K562 (cell line): ENCODE measurements around the gene PDE3A. TPM values are rescaled to one million over a fixed set of nuclear protein-coding genes. Genes with fewer than 3 reads are reported as not detected.

Experiments used
- MCM2 ChIP-seq: fragments of 450-650 bp; IDR thresholded peaks from 2 replicates; pipeline ENCODE4 v1.6.1; 2017; ENCODE audit warnings: low read depth, mild to moderate bottlenecking
- PHB ChIP-seq: fragments of 250-450 bp; sonication (Bioruptor Pico); IDR thresholded peaks from 2 replicates; pipeline ENCODE4 v1.5.0; 2021
- RBM17 ChIP-seq: fragments of 200-400 bp; formaldehyde crosslinking; IDR thresholded peaks from 2 replicates; pipeline ENCODE4 v1.6.1; 2017; ENCODE audit warnings: low read depth, mild to moderate bottlenecking, low read length, borderline replicate concordance
- ZKSCAN3 ChIP-seq: fragments of 250-450 bp; sonication (Bioruptor Pico); IDR thresholded peaks from 2 replicates; pipeline ENCODE4 v1.4.0; 2020
- ZNF224 ChIP-seq: sonication (generic); formaldehyde crosslinking; IDR thresholded peaks from 2 replicates; pipeline ENCODE4 v1.8.0; 2022; ENCODE audit warnings: mild to moderate bottlenecking, missing genetic modification reagents
- ZNF668 ChIP-seq: fragments of 250-450 bp; sonication (Bioruptor Pico); IDR thresholded peaks from 2 replicates; pipeline ENCODE4 v1.8.0; 2022; ENCODE audit warnings: mild to moderate bottlenecking, inconsistent platforms
- ZZZ3 ChIP-seq: fragments of 450-650 bp; IDR thresholded peaks from 2 replicates; pipeline ENCODE4 v1.6.1; 2016; ENCODE audit warnings: antibody characterized with exemption, mild to moderate bottlenecking, moderate library complexity
- polyA plus RNA-seq, 8 experiments: library from polyadenylated mRNA; depleted of rRNA in 4 of 8; stranded (reverse) in 5 of 8; unstranded in 3 of 8; fragments of >200 nt; fragmentation: Nextera tagmentation in 2 of 8; fragmentation: Illumina TruSeq in 1 of 8; extraction: Ambion mirVana in 2 of 8; extraction: Trizol in 1 of 8; gene quantifications; 2 replicates each; pipeline versions ENCODE4 v1.2.1 to v1.2.3, GENCODE V29; 2011 to 2014; ENCODE audit warnings: inconsistent platforms in 1 of 8, missing spikeins in 1 of 8
- total RNA-seq, 7 experiments: library from RNA; depleted of rRNA in 6 of 7; stranded (reverse); fragments of >200 nt in 6 of 7; fragmentation: Illumina TruSeq in 2 of 7; extraction: Trizol in 2 of 7; gene quantifications; 2 replicates each; pipeline versions ENCODE4 v1.2.1 to v1.2.3, GENCODE V29; 2011 to 2021; ENCODE audit warnings: low replicate concordance in 1 of 7
- TF ChIP-seq, protein P1 (sequence below), 3 experiments: fragments of 200-800 bp in 1 of 3; fragments of 250-450 bp in 1 of 3; fragments of 450-650 bp in 1 of 3; sonication (Bioruptor Pico) in 1 of 3; sonication (Bioruptor generic) in 1 of 3; formaldehyde crosslinking in 1 of 3; IDR thresholded peaks; 2 replicates each; pipeline versions ENCODE4 v1.6.1 to v1.8.0; 2016 to 2022; ENCODE audit warnings: mild to moderate bottlenecking in 2 of 3, missing genetic modification characterization in 2 of 3, missing compliant biosample characterization in 1 of 3, moderate library complexity in 1 of 3
- TF ChIP-seq, protein P2 (sequence below): IDR thresholded peaks from 2 replicates; pipeline ENCODE4 v1.6.1; 2011; ENCODE audit warnings: borderline replicate concordance, low read depth, mild to moderate bottlenecking, moderate library complexity, low read length; ENCODE audit not compliant: insufficient read depth, poor library complexity, severe bottlenecking
- TF ChIP-seq, protein P3 (sequence below), 2 experiments: fragments of 450-650 bp in 1 of 2; sonication (generic) in 1 of 2; formaldehyde crosslinking in 1 of 2; IDR thresholded peaks; 2 replicates each; pipeline versions ENCODE4 v1.7.1 to v1.9.0; 2016 to 2022; ENCODE audit warnings: inconsistent platforms in 1 of 2, mild to moderate bottlenecking in 1 of 2, missing genetic modification reagents in 1 of 2

The PDE3A gene
- total and polyA plus RNA-seq, 9 of the 15 experiments (the other 6 are each of a cell fraction or from before 2014, with no cell fraction given) = 0.02 TPM; not detected in 8

DNA sequence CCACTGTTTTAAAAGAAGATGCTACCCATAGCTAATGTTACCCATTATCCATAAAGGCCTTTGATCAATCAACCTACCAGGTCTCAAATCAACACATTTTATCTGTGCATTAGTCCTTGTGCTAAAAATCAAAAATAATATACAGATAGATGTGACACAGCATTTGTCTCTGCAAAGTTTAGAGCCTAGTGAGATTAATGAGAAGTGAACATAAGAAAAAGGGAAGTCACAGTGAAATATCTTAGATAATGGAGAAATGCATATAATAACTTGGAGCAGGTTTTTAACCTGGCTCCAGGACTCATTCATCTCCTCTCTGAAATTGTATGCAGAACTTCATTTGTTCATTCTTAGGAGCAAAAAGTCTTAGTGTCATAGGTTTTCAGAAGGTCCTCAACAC is 7.2 kb downstream of the PDE3A start (continued):
- TF ChIP-seq, protein P1, sequence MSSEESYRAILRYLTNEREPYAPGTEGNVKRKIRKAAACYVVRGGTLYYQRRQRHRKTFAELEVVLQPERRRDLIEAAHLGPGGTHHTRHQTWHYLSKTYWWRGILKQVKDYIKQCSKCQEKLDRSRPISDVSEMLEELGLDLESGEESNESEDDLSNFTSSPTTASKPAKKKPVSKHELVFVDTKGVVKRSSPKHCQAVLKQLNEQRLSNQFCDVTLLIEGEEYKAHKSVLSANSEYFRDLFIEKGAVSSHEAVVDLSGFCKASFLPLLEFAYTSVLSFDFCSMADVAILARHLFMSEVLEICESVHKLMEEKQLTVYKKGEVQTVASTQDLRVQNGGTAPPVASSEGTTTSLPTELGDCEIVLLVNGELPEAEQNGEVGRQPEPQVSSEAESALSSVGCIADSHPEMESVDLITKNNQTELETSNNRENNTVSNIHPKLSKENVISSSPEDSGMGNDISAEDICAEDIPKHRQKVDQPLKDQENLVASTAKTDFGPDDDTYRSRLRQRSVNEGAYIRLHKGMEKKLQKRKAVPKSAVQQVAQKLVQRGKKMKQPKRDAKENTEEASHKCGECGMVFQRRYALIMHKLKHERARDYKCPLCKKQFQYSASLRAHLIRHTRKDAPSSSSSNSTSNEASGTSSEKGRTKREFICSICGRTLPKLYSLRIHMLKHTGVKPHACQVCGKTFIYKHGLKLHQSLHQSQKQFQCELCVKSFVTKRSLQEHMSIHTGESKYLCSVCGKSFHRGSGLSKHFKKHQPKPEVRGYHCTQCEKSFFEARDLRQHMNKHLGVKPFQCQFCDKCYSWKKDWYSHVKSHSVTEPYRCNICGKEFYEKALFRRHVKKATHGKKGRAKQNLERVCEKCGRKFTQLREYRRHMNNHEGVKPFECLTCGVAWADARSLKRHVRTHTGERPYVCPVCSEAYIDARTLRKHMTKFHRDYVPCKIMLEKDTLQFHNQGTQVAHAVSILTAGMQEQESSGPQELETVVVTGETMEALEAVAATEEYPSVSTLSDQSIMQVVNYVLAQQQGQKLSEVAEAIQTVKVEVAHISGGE (CRISPR knock-in tag; IDR thresholded peaks at IDR 0.05) = no peak
- no peak for TF ChIP-seq PHB (CRISPR knock-in tag)
- TF ChIP-seq, protein P2, sequence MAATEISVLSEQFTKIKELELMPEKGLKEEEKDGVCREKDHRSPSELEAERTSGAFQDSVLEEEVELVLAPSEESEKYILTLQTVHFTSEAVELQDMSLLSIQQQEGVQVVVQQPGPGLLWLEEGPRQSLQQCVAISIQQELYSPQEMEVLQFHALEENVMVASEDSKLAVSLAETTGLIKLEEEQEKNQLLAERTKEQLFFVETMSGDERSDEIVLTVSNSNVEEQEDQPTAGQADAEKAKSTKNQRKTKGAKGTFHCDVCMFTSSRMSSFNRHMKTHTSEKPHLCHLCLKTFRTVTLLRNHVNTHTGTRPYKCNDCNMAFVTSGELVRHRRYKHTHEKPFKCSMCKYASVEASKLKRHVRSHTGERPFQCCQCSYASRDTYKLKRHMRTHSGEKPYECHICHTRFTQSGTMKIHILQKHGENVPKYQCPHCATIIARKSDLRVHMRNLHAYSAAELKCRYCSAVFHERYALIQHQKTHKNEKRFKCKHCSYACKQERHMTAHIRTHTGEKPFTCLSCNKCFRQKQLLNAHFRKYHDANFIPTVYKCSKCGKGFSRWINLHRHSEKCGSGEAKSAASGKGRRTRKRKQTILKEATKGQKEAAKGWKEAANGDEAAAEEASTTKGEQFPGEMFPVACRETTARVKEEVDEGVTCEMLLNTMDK = no peak
- TF ChIP-seq MCM2 = no peak
- no peak for TF ChIP-seq ZNF224 (CRISPR knock-in tag)
- no peak for TF ChIP-seq ZNF668 (CRISPR knock-in tag)
- no peak for TF ChIP-seq ZZZ3
- TF ChIP-seq, protein P3, sequence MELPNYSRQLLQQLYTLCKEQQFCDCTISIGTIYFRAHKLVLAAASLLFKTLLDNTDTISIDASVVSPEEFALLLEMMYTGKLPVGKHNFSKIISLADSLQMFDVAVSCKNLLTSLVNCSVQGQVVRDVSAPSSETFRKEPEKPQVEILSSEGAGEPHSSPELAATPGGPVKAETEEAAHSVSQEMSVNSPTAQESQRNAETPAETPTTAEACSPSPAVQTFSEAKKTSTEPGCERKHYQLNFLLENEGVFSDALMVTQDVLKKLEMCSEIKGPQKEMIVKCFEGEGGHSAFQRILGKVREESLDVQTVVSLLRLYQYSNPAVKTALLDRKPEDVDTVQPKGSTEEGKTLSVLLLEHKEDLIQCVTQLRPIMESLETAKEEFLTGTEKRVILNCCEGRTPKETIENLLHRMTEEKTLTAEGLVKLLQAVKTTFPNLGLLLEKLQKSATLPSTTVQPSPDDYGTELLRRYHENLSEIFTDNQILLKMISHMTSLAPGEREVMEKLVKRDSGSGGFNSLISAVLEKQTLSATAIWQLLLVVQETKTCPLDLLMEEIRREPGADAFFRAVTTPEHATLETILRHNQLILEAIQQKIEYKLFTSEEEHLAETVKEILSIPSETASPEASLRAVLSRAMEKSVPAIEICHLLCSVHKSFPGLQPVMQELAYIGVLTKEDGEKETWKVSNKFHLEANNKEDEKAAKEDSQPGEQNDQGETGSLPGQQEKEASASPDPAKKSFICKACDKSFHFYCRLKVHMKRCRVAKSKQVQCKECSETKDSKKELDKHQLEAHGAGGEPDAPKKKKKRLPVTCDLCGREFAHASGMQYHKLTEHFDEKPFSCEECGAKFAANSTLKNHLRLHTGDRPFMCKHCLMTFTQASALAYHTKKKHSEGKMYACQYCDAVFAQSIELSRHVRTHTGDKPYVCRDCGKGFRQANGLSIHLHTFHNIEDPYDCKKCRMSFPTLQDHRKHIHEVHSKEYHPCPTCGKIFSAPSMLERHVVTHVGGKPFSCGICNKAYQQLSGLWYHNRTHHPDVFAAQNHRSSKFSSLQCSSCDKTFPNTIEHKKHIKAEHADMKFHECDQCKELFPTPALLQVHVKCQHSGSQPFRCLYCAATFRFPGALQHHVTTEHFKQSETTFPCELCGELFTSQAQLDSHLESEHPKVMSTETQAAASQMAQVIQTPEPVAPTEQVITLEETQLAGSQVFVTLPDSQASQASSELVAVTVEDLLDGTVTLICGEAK (IDR thresholded peaks at IDR 0.05) = no peak
- TF ChIP-seq, protein P3 (CRISPR knock-in tag; IDR thresholded peaks at IDR 0.05) = no peak
- no peak for TF ChIP-seq ZKSCAN3
- no peak for TF ChIP-seq RBM17
